GM10248 (cell line): ENCODE results near the gene CTSW.
A peak's percentile ranks its signal among the peaks of the same experiment; 100 is the strongest.

Experiments used
- CTCF ChIA-PET: fragments of 300-600 bp; sonication (Branson Sonifier 250); formaldehyde crosslinking; extraction: SDS; loops from one replicate; lab custom pipeline; 2021; ENCODE audit warnings: antibody characterized with exemption; lab: Yijun Ruan, JAX
- POLR2A ChIA-PET: fragments of 350-650 bp; sonication (Branson Sonifier 250); formaldehyde crosslinking; extraction: SDS; loops from one replicate; lab custom pipeline; 2020; ENCODE audit warnings: antibody characterized with exemption; lab: Yijun Ruan, JAX
- DNase-seq: peaks from one replicate; pipeline ENCODE4 v3.0.0; 2012; ENCODE audit errors: extremely low spot score
- TF ChIP-seq, protein P1 (sequence below): IDR thresholded peaks from 2 replicates; pipeline ENCODE4 v1.5.1; 2012; ENCODE audit warnings: mild to moderate bottlenecking, low read depth; ENCODE audit errors: extremely low read depth, missing control alignments, control extremely low read depth

CTSW gene

GRCh38 chr11:65854852-65855837 lies 24.5 kb upstream of the CTSW start:
- TF ChIP-seq, protein P1, sequence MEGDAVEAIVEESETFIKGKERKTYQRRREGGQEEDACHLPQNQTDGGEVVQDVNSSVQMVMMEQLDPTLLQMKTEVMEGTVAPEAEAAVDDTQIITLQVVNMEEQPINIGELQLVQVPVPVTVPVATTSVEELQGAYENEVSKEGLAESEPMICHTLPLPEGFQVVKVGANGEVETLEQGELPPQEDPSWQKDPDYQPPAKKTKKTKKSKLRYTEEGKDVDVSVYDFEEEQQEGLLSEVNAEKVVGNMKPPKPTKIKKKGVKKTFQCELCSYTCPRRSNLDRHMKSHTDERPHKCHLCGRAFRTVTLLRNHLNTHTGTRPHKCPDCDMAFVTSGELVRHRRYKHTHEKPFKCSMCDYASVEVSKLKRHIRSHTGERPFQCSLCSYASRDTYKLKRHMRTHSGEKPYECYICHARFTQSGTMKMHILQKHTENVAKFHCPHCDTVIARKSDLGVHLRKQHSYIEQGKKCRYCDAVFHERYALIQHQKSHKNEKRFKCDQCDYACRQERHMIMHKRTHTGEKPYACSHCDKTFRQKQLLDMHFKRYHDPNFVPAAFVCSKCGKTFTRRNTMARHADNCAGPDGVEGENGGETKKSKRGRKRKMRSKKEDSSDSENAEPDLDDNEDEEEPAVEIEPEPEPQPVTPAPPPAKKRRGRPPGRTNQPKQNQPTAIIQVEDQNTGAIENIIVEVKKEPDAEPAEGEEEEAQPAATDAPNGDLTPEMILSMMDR = no peak
- POLR2A ChIA-PET = interaction anchor here (0.6 to 0.8 kb wide), 2 partner anchors 8 to 177 kb away, joined by 3 to 5 read pairs; no protein-coding TSS in a partner anchor
- CTCF ChIA-PET = interaction anchor here (1.6 kb wide), 1 partner anchor 35 kb away, joined by 3 read pairs; the partner anchor contains the start of gene CCDC85B
- DNase-seq = no peak

- TF ChIP-seq, protein P1 = no peak
- no peak for DNase-seq
- ChIA-PET CTCF (no interaction called here), POLR2A (interaction anchor here (0.8 kb wide), 1 partner anchor 9 kb away, joined by 3 read pairs; no protein-coding TSS in a partner anchor)
These were observed 23.7 kb upstream of the CTSW start for GRCh38 chr11:65855927-65856363.

GRCh38 chr11:65856689-65857499 lies 22.7 kb upstream of the CTSW start:
- DNase-seq = peak; percentile 79
- ChIA-PET CTCF (interaction anchor here (1.0 to 3.5 kb wide), 2 partner anchors 35 to 77 kb away, joined by 3 to 14 read pairs; partner anchors contain the start of gene AP5B1), POLR2A (interaction anchor here (0.6 to 2.8 kb wide), 4 partner anchors 9 to 31 kb away, joined by 3 to 12 read pairs (median 4); partner anchors contain the start of genes FIBP and SNX32)
- TF ChIP-seq, protein P1 = no peak

GRCh38 chr11:65857500-65857852 lies 22.2 kb upstream of the CTSW start:
- ChIA-PET CTCF (interaction anchor here (1.0 to 17.2 kb wide), 4 partner anchors 14 to 77 kb away, joined by 3 to 535 read pairs (median 74); partner anchors contain the start of genes AP5B1, CCDC85B, CTSW and EFEMP2), POLR2A (interaction anchor here (0.8 to 2.8 kb wide), 4 partner anchors 10 to 31 kb away, joined by 3 to 12 read pairs (median 4); partner anchors contain the start of genes FIBP and SNX32)
- DNase-seq = no peak
- TF ChIP-seq, protein P1 = no peak

- ChIA-PET CTCF (interaction anchor here (1.6 to 17.2 kb wide), 5 partner anchors 13 to 131 kb away, joined by 3 to 535 read pairs (median 14); partner anchors contain the start of genes AP5B1, CCDC85B, CTSW and EFEMP2), POLR2A (interaction anchor here (0.5 to 2.8 kb wide), 16 partner anchors 9 to 375 kb away, joined by 3 to 25 read pairs (median 4); partner anchors contain the start of genes CCDC85B, FIBP, RELA and SF3B2)
- DNase-seq = peak; percentile 90
- TF ChIP-seq, protein P1 = no peak
These were observed 21.6 kb upstream of the CTSW start, which contains the start of gene CFL1 for GRCh38 chr11:65857853-65858680. TSS of gene CFL1 (minus strand) at chr11:65858180. CDS start at chr11:65858099, 81 bp downstream.
